HG03469 (cell line): ENCODE results near the gene NDUFB8.

Source experiments
- ATAC-seq: cut with Tn5 transposase; IDR thresholded peaks from one replicate; pipeline ENCODE4 v1.9.1; 2021; ENCODE audit warnings: mild to moderate bottlenecking, moderate library complexity, moderate number of reproducible peaks; ENCODE audit not compliant: unreplicated experiment

NDUFB8 gene

GRCh38 chr10:100508266-100508665 lies 21.4 kb downstream of the NDUFB8 start:
- no peak for ATAC-seq

- no peak for ATAC-seq
Observed at GRCh38 chr10:100507357-100507732, 22.3 kb downstream of the NDUFB8 start.

GRCh38 chr10:100506596-100507356 lies 22.9 kb downstream of the NDUFB8 start:
- ATAC-seq: no peak

- no peak for ATAC-seq
Observed at GRCh38 chr10:100505164-100505563, 24.5 kb downstream of the NDUFB8 start.

GRCh38 chr10:100504096-100504495 lies 25.6 kb downstream of the NDUFB8 start:
- ATAC-seq: no peak

- ATAC-seq: no peak
Observed at GRCh38 chr10:100502926-100503494, 26.7 kb downstream of the NDUFB8 start.

GRCh38 chr10:100501423-100501822 lies 28.2 kb downstream of the NDUFB8 start:
- ATAC-seq: no peak

GRCh38 chr10:100498059-100498458 lies 31.6 kb downstream of the NDUFB8 start:
- no peak for ATAC-seq

- no peak for ATAC-seq
Observed at GRCh38 chr10:100496567-100496966, 33.1 kb downstream of the NDUFB8 start.

- no peak for ATAC-seq
Observed at GRCh38 chr10:100490531-100490930, 39.1 kb downstream of the NDUFB8 start.

GRCh38 chr10:100489396-100489795 lies 40.3 kb downstream of the NDUFB8 start:
- no peak for ATAC-seq

GRCh38 chr10:100487529-100487928 lies 42.1 kb downstream of the NDUFB8 start:
- no peak for ATAC-seq

- ATAC-seq: no peak
Observed at GRCh38 chr10:100485801-100486495, 43.7 kb downstream of the NDUFB8 start.

- ATAC-seq: no peak
Observed at GRCh38 chr10:100485366-100485765, 44.3 kb downstream of the NDUFB8 start.

GRCh38 chr10:100483876-100484666 lies 45.6 kb downstream of the NDUFB8 start:
- ATAC-seq: no peak

GRCh38 chr10:100482834-100483185 lies 46.9 kb downstream of the NDUFB8 start:
- no peak for ATAC-seq

- no peak for ATAC-seq
Observed at GRCh38 chr10:100482181-100482833, 47.4 kb downstream of the NDUFB8 start.

- peak; percentile 96 for ATAC-seq
Observed at GRCh38 chr10:100481462-100482081, 48.1 kb downstream of the NDUFB8 start.

- ATAC-seq: no peak
Observed at GRCh38 chr10:100480002-100480401, 49.7 kb downstream of the NDUFB8 start.

- ATAC-seq: no peak
Observed at GRCh38 chr10:100479037-100479436, 50.6 kb downstream of the NDUFB8 start.
